GM19324 (cell line): ENCODE data around the gene SSBP2.
"Not testable (repeated sequence)": the region's sequence is repeated elsewhere in the genome, so short reads cannot be mapped to it uniquely, and the experiment has no call there.

Source experiments
- ATAC-seq: cut with Tn5 transposase; IDR thresholded peaks from one replicate; pipeline ENCODE4 v1.9.1; 2021; ENCODE audit warnings: mild to moderate bottlenecking, moderate library complexity; ENCODE audit not compliant: unreplicated experiment, low FRiP score

The SSBP2 gene

DNA sequence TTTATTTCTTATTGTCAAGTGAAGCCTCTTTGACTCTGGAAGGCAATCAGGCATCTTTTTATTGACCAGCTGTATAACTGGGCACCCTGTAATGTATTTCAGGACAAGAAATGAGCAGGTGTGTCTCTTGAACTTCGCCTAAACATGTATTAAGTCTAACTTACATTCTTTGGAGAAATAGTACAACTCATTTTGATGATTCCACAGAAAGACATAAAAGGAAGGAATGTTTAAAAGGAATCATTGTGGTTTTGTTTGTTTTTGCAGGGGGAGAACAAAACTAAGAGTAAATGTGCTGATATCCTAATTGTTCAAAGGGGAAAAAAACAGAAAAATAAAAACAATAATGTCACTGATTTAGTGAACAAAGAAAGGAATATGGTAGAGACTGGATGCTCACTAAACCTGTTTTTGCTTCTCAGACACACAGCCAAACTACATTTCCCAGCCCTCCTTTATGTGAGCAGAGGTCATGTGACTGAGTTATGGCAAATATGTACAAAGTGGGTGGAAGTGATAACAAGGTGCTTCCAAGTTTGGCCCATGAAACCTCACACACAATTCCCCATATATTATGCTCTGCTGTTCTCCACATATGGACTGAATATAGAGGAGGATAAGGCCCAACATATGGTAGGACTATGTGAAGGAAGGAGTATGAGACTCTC is 206.4 kb downstream of the SSBP2 start:
- ATAC-seq, result no peak

DNA sequence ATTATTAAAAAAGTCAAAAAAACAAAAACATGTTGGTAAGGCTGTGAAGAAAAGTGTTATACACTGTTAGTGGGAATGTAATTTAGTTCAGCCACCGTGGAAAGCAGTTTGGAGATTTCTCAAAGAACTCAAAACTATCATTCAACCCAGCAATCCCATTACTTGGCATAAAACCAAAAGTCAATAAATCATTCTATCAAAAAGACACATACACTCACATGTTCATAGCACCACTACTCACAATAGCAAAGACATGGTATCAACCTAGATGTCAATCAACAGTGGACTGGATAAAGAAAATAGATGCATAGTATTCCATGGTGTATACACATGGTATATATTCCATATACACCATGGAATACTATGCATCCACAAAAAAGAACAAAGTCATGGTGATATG is 208.7 kb downstream of the SSBP2 start:
- no peak for ATAC-seq

DNA sequence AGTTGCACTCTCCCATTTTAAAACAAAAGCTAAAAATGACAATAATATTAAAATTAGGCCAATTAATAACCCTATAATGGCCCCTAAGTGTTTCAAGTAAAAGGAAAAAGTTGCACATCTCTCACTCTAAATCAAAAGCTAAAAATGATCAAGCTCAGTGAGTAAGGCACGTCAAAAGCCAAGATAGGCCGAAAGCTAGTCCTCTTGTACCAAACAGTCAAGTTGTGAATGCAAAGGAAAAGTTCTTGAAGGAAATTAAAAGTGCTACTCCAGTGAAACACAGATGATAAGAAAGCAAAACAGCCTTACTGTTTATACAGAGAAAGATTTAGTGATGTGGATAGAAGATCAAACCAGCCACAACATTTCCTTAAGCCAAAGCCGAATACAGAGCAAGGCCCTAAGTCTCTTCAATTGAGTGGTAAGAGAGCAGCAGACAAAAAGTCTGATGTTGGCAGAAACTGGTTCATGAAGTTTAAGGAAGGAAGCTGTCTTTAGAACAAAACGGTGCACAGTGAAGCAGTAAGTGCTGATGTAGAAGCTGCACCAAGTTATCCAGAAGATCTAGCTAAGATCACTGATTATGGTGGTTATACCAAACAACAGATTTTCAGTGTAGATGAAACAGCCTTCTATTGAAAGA is 212.9 kb downstream of the SSBP2 start:
- ATAC-seq, result no peak

DNA sequence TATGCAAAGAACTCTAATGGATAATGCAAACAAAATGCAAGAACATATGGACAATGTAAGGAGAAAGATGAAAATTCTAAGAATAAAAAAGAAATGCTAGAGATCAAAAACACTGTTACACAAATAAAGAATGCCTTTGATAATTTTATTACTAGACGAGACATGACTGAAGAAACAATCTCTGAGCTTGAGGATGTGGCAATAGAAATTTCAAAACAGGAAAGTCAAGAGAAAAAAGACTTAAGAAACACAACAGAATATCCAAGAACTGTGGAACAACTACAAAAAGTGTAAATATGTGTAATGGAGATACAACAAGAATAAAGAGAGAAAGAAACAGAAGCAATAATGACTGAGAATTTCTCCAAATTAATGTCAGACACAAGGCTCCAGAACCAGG is 216.5 kb downstream of the SSBP2 start:
- ATAC-seq, result no peak

DNA sequence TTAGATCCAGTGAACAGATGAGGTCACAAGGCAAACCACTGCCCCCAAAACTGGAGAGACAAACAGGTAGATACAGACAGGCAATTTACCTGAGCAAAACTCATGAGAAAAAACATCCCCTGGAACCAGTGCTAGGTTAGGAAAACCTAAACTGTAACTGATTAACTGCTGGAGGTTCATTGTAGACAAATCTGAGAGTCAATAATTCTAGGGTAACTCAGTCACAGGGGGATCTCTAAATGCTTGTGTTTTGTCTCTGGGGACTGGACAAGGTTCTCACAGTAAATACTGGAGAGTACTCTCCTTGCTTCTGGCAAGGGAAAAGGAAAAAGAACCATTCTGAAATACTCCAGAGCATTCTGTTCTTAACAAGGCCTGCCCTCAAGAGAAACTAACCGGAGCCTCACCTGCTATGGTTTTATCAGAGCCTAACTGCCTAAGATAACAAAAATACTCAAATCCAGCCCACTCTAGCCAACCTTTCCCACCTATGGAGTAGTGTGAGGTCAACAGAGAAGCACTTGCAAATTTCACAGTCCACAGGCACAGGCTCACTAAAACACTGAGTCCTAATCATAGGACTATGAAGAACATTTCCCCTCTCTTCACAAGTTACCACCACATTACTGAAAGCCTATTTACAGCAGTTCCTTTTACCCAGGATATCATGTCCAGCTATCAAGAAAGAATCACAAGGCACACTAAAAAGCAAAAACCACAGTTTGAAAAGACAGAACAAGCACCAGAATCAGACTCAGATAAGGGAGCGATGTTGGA is 217.1 kb downstream of the SSBP2 start:
- ATAC-seq, result no peak

DNA sequence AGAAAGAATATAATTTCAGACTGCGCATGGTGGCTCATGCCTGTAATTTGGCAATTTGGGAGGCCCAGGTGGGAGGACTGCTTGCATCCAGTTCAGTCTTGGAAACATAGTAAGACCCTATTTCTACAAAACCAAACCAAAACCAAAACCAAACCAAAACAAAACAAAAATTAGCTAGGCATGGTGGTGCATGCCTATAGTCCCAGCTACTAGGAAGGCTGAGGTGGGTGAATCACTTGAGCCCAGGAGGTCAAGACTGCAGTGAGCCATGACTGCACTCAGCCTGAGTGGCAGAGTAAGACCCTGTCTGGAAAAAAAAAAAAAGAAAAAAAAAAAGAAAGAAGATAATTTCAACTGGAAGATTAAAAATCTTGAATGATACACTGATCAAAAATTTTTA is 220.0 kb downstream of the SSBP2 start:
- no peak for ATAC-seq

DNA sequence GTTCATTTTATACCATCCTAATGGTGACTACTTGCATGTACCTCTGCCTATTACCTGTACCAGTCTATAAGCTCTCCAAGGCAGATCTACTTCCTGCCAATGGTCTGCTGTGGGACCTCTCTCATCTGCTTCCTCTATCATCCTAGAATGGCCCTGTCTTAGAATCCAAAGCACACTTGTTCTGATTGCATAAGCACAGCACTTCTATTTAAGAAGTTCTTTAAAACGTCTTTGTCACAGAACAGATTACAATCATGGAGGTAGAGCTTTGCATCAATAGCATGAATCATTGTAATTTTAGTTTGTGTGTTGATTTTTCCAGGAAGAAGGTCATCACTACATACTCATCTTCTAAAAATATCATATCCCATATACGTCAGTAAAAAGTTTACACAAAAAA is 225.2 kb downstream of the SSBP2 start:
- ATAC-seq, result no peak

DNA sequence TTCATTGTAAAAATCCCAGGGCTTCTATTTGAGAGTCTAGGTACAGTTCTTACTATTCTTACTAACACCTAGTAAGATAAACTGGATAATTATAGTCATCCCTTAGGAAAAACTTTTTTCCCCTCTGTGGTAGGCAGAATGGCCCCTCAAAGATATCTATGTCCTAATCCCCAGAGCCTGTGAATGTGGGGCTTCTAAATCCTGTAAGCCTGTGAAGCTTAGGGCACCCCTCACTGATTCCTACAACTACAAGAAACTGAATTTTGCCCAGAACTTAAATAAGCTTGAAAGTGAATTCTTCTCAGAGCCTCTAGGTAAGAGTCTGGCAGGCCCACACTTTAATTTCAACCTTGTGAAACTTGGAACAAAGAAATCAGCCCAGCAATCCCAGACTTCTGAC is 226.9 kb downstream of the SSBP2 start:
- no peak for ATAC-seq

DNA sequence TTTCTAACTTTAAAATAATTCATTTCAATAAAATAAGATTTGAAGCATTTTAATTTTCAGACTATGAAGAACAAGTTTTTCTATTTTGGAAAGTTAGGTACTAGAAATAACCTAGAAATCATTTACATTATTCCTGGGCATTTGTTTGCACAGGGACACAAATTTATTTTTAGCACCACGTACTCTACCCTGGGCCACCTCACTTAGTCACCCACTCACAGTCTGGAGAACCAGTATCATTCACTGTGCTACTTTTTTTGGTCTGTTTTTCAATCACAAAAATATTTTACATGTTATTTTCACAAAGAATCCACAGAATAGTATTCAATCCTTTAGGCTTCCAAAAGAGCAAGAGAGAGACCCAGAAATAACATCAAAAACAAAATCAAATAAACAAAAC is 228.3 kb downstream of the SSBP2 start:
- no peak for ATAC-seq

DNA sequence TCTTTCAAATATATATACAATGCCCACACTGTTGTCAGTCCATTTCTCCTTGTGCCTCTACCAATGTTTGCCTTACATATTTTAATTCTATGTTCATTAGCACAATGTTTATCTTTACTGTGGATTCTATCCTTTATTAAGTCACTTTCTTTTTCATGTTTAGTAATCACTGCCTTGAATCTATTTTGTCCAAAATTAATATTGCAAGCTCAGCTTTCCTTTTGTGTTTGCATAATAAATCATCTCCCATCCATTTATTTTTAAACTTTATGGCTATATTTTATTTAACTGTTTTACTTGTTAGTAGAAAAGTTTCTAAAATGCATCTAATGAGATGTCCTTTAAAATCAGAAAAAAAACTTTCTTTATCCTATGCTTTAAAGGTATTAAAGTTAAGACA is 230.1 kb downstream of the SSBP2 start:
- ATAC-seq, result no peak

DNA sequence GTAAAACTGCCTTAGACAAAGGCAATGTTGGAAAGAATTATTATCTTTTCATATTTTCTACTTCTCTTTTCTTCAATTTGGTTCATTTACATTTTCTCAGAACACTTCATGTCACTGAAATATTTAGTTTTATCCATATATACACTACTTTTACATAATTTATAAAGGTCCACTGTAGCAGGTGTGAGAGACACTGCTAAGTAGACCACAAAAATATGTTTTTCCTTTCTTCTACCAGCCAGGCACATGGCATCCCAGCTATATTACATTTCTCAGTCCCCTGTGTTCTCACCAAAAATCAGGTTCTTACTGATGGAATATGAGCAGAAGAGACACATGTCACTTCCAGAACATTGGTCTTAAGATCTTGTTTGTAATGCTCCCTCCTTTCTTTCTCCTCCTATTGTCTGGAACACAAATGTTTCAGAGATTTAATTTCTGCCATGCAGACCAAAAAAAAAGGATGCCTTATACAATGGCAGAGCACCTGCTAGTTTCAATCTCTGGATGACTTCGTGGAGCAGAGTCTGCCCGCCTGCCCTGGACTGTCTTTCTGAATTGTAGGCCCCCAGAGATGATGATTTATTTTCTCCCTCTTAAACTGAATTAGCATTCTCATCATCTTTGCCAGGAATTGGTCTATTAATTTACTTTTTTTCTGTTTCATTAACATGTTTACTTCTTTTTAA is 231.5 kb downstream of the SSBP2 start:
- no peak for ATAC-seq

DNA sequence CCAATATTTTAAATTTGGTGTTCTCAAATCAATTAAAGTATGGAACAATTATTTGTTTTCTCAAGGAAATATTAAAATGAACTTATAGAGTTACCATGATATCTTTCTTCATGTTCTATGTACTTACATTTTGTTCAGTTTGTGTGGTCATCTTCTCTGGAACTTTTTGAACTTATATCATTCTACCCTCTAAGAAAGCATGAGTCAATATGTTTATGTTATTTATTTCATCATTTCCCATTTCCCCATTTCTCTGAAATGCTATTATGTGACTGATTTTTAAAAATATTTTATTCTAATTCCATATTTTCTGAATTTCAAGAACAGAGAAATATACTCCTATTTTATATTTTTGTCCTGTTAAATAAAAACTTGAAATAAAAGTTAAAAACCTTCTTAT is 233.4 kb downstream of the SSBP2 start:
- ATAC-seq, result no peak

DNA sequence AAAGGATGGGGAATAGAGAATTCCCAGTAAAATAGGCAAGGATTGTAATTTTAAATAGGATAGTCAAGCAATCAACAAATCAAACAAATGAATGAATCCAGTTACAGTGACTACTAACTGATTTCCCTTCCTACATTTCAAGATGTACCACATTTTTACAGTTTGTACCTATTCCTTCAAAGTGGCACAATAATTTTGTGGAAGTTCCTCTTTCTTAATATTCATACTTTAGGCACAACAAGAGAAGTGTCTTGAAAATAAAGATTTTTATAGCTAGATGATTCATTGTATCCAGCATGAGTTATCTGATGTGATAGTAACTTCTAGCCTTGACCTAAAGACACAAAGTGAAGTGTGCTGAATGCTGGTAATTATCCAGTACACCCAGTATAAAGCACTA is 234.8 kb downstream of the SSBP2 start:
- ATAC-seq, result no peak

DNA sequence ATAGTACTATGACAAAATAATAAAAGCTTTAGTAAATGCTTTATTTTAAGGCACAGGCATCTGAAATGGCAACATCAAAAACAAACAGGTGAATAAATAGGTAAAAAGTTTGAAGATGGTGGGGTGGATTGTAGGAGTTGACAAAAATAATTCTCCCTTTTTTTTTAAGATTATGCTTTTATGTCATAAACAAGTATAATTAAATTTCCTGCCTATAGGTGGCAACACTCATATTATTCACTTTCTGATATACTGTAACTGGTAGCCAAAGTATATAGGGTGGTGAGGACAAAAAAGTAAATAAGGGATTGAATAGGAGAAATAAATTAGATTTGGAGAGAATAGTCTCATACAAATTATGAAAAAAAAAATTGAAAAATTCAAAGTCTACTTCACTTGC is 236.9 kb downstream of the SSBP2 start:
- no peak for ATAC-seq

DNA sequence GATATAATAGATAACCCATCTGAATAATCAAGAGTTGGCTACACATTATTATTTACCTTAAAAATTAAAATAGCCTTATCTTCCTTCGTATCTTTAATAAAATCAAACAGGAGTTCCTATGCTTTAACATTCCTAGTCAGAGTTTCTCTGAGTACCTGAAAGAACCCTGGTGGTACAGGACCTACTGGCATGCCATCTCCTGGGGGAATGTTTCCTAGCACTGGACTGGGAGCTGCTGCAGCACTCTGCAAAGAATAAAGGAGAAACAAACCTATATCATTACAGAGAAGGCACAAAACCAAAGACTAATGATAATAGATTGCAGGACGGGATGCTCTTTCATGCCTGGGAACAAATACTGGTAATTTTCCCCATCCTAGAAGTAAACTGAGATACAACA is 237.4 kb downstream of the SSBP2 start:
- no peak for ATAC-seq

DNA sequence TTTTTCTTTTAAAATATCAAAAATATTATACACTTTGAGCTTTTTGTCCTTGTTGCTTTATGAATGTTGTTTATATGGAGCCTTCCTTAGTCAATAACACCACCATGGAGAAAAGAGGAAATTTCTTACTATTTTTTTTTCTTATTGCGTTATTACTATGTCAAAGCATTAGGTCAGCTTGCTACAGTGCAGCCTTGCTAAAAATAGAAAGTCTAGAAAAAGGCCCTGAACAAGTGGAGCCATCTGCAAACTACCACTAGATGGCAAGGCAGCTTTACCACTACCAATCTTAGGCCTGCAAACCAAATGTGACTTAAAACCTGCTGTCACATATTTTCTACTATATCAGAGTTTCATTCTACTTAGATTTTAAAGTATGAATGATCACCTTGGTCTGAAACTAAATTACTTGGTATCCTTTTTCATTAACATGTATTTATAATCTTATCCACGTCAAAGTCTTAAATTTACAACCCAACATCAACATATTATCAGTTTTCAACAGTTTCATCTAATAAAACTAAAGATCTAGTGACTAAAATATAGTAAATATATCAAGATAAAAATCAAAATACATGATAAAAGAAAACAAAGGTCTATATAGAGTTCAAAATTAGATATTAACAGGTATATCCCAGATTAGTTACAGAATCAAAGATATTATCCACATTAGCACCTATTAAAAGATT is 243.9 kb downstream of the SSBP2 start:
- ATAC-seq, result peak; percentile 93

DNA sequence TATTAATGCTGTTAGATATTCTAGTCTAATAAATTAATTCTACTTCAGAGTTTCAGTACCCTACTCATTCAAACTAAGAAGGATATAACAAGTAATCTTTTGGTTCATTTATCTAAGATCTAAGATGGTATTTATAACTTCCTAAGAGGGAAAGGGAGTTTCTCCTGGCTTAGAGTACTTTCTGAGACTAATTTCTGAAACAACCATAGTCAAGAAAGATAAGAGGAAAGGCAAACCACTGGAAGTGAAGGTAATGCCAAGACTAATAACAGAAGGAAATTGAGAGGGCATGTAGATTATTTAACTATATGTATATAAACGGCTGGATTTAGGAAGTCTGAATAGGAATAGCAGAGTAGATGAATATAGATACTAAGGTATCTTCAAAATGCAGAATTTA is 244.5 kb downstream of the SSBP2 start:
- no peak for ATAC-seq

DNA sequence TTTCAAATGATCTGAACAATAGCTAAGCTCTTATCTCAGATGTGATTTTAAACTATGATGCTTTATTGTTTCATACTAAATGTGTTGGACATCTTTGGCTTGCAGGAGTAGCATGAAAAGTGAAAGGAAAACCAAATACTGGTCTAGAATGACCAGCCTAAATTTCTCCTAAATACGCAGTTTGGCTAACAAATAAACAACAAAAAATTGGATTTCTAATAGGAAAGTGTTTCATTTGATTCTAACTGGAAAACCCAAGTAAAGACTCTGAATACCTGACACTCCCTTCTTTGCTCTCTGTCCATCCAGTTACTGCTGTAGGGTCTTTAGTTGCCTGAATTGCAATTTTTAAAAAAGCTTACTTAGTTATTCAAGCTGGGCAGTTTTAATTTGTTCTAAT is 245.2 kb downstream of the SSBP2 start:
- no peak for ATAC-seq

DNA sequence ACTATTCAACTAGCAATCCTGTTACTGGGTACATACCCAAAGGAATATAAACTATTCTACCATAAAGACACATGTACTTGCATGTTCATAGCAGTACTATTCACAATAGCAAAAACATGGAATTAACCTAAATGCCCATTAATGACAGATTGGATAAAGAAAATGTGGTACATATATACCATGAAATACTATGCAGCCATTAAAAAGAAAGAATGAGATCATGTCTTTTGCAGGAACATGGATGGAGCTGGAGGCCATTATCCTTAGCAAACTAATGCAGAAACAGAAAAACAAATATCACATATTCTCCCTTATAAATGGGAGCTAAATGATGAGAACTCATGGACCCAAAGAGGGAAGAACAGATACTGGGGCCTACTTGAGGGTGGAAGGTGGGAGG is 247.3 kb downstream of the SSBP2 start:
- ATAC-seq, result not testable (repeated sequence)

DNA sequence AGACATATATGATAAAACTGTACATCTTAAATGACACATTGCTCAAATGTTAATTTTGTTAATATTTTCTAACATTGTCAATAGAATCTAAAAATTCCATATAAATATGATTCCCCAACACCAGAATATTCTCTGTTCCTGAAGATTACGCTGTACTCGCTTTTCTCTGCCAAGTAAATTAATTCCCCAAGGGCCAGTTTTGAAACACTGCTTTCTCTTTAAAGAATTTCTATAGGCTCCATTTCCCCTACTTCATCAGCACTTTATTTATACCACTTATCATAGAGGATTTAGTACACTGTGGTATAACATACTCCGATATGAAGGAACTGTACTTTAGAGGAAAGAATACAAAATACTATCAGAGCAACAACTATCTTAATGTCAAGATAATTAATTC is 255.6 kb downstream of the SSBP2 start:
- no peak for ATAC-seq

DNA sequence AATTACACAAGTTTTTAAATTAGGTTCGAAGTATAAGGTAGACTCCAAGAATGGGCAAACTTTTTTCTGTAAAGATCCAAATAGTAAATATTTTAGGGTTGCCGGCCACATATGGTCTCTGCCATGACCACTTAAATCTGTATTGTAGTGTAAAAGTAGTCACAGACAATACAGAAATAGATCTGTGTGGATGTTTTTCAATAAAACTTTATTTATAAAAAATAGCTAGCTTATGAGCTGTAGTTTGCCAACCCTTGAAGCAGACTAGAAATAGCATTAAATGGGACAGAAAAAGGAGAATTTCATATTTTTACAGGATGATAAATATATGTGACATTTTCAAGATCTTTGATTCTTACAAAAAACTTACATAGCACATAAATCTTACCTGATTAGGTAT is 262.0 kb downstream of the SSBP2 start:
- no peak for ATAC-seq
